Measurements from ENCODE around the gene TSSK6. TPM values are rescaled to one million over a fixed set of nuclear protein-coding genes. Genes with fewer than 3 reads are reported as not detected.
A peak's percentile ranks its signal among the peaks of the same experiment; 100 is the strongest.

TSSK6 gene
- total RNA-seq, 1 donor from 2014 or later = 1.4 TPM

- ATAC-seq = no peak
These were observed 29.1 kb upstream of the TSSK6 start for GRCh38 chr19:19544257-19544953.

GRCh38 chr19:19543640-19544039 lies 28.3 kb upstream of the TSSK6 start:
- no peak for ATAC-seq

GRCh38 chr19:19543101-19543500 lies 27.8 kb upstream of the TSSK6 start:
- no peak for ATAC-seq

DNA sequence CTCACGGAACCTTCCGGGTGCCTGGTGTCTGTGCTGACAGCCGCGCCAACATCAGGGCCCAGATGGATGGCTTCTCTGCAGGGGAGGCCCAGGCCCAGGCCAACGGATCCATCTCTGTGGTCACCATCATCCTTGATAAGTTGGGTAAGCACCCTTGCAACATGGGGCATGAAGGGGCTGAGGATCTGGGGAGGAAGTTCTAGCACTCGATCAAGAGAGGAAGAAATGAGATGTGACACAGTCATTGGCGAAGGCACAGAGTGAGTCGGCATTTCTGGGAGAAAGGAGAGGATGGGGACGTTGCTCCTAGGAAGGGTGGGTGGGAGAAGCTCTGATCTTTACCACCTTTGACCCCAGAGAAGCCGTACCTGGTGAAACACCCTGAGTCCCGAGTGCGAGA lies 27.2 kb upstream of the TSSK6 start:
- ATAC-seq = no peak

DNA sequence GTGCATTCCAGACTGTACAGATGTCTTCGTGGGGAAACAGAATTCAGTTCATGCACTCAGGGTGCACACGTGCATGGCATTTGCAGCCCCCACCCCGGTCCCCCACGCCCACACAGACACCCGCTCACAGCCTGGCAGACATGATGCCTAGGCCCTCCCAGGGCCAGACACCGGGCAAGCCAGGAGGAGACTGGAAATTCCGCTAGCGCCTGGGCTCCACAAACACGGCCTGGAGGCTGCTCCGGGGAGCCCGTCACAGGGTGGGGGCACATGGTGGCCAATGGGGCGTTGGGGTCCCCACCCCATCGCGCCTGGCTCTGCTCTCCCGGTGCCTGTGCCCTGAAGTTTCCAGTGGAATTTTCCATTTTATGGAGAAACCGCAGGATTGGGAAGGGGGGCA lies 26.3 kb upstream of the TSSK6 start:
- ATAC-seq = no peak

GRCh38 chr19:19540715-19541515 lies 25.6 kb upstream of the TSSK6 start:
- peak; percentile 46 for ATAC-seq

DNA sequence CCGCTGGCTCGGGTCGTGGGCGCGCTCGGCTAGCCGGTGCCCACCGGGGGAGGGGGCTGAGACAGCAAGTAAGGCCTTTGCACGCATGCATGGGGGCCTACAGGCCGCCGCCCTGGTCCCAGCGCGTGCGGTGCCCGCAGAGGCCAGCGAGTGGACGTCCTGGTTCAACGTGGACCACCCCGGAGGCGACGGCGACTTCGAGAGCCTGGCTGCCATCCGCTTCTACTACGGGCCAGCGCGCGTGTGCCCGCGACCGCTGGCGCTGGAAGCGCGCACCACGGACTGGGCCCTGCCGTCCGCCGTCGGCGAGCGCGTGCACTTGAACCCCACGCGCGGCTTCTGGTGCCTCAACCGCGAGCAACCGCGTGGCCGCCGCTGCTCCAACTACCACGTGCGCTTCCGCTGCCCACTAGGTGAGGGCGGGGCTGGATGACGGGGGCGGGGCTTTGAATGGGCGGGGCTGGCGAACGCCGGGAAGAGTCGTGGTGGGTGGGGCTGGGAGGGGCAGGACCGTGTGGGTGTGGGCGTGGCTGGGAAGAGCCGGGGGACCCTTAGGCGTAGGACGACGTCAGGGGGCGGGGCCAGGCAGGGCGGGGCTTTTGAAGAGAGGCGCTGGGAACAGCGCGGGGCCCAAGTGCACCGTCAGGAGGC lies 24.8 kb upstream of the TSSK6 start:
- ATAC-seq = peak; percentile 39

DNA sequence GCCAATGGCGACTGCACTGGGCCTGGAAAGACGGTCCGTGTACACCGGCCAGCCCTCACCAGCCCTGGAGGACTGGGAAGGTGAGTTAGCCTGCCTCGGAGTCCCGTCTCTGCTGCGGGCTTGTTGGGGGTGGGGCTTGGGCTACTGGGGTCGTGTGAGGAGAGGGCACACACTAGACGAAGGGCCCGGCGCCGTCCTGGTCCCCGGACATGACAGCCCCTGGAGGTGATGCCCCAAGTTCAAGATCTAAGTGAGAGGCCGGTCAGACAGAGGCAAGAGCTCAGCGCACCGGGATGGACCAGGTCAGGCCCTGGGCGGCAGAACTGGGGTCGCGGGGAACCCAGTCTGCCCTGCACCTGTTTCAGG lies 24.3 kb upstream of the TSSK6 start:
- no peak for ATAC-seq

GRCh38 chr19:19538785-19539166 lies 23.4 kb upstream of the TSSK6 start:
- no peak for ATAC-seq

GRCh38 chr19:19538061-19538784 lies 22.9 kb upstream of the TSSK6 start, which contains the start of gene CILP2:
Gene CILP2 (plus strand): TSS chr19:19538265. CDS start chr19:19538350, 85 bp downstream.
- ATAC-seq = no peak

- no peak for ATAC-seq
These were observed 22.0 kb upstream of the TSSK6 start for GRCh38 chr19:19537075-19538048.

DNA sequence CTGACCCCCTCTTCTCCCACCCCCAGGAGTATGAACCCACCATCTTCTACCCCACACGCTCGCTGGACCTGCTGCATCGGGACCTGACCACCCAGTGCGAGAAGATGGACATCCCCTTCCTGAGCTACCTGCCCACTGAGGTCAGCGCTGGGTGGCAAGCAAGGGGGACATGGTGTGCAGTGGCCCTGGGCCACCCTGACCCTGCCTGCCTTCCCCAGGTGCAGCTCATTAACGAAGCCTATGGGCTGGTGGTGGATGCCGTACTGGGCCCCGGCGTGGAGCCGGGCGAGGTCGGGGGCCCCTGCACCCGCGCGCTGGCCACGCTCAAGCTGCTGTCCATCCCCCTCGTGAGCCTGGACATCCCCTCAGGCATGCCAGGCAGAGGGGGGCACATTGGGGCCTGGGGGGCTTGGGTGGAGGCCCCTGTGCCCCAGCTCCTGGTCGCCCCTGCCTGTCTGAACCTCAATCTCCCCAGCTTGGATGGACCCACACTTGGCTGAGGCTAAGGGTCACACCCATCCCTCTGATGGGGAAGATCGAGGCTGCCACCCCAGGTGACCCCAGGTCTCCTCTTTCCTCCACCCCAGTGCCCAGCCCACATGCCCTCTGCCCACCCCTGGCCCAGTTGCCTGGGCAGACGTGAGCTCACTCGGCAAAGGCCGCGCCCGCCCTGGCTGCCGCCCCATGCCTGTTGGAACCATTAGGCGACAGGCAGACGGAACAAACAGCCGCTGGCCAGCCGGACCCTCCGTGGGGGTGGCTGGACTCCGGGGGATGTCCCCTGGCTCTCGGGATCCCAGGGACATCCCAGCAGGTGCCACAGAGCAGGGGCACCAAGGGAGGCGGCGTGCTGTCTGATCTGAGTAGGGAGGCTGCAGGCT lies 20.2 kb upstream of the TSSK6 start:
- no peak for ATAC-seq

DNA sequence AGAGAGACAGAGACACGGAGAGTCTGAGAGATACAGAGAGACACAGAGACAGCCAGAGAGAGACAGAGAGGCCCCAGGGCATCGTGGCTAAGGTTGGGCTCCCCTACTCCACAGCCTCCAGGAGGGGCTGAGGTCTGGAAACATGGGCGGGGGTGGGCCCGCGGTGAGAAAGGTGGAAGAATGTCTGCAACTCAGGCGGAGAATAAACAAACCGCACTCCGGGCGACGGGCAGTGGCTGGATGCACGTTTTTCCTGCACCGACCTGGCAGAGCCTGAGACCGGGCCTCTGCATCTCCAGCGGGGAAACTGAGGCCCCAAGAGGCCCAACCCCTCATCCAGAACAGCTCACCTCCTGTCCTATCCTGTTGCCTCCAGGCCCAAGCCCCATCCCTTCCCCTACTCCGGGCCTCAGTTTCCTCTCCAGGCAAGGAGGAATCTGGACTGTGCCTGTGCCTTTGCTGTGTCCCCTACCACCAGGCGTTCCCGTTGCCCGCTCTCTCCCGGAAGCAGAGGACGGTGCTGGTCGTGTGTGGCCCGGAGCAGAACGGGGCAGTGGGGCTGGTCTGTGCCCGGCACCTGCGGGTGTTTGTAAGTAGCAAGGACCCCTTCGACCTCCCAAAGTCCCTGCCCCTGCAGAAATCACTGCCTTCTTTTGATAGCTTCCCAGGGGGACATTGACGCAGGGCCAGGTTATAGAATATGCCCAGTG lies 19.4 kb upstream of the TSSK6 start:
- no peak for ATAC-seq

- no peak for ATAC-seq
These were observed 18.5 kb upstream of the TSSK6 start for GRCh38 chr19:19533841-19534240.

DNA sequence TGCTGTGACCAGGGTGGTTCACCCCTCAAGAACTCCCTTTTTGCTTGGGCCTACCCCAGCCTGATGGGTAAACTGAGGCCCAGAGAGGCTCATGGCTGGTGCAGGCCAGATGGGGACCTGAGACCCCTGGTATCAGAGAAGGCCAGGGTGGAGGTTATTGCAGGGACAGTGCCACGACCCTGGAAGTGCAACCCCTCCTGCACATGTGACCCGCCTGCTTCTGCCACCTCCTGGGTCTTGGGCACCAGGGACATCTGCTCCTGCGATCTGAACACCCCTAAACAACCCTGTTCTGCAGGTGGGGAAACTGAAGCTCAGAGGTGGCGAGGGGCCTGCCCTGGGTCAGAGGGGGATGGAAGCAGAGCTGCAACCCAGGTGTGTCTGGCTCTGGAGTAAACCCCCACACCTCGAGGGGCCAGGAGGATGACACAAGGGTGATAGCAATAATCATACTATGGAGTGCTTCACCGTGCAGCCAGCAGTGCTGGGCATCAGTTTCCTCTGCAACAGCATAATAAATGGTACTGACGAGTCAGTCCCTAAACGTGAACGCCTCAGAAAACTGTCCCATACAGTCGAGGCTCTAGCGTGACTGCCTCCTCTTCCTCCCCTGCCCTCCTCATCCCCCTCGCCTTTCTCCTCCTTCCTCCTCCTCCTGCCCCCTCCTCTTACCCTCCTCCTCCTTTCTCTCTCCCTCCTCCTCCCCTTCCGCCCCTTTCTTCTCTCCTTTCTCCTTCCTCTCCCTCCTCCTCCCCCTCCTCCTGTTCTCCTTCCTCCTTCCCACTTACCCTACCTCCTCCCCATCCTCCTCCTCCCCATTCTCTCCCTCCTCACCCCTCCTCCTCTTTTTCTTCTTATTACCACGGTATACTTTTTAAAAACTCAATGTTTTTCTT lies 17.7 kb upstream of the TSSK6 start:
- no peak for ATAC-seq

DNA sequence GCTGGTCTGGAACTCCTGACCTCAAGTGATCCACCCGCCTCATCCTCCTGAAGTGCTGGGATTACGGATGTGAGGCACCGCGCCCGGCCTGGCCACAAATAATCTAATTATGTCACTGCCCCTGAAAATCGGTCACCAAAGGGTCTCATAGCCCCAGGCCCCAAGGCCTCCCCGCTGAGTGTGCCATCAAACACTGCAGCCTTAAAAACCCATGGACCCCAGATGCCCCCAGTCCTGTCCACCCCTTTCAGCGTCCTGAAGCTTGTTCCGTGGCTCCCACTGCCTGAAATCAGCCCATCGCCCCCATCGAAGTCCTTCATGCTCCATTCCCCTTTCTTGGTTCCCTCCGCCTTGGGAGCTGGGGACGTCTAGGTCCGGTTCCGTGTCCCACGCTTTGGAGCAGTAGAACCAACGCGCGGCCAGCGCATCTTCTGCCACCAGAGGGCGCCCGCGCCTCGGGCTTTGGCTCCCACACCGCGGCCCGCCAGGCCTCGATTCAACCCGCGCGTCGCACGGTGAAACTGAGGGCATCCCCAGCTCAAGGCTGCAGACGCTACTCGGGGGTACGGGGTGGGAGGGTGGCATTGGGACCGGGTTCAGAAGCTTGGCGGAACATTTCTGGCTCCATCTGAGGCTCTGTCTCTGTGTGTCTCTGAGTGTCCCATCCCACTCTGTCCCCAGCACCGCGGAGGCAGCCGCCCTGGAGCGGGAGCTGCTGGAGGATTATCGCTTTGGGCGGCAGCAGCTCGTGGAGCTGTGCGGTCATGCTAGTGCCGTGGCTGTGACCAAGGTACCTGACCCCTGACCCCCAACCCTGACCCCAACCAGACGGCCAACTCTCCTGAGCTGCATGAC lies 16.8 kb upstream of the TSSK6 start:
- peak; percentile 67 for ATAC-seq

GRCh38 chr19:19530889-19531288 lies 15.5 kb upstream of the TSSK6 start:
- ATAC-seq = no peak

GRCh38 chr19:19530423-19530804 lies 15.1 kb upstream of the TSSK6 start:
- no peak for ATAC-seq

Data from esophagus mucosa (tissue), 1 donor.